ENCODE results near the gene FAM174B. TPM values are rescaled to one million over a fixed set of nuclear protein-coding genes. Genes with fewer than 3 reads are reported as not detected.

Gene FAM174B
- total and polyA plus RNA-seq, 3 donors from 2014 or later: 15.7 to 18.7 (median 18.6) TPM

DNA sequence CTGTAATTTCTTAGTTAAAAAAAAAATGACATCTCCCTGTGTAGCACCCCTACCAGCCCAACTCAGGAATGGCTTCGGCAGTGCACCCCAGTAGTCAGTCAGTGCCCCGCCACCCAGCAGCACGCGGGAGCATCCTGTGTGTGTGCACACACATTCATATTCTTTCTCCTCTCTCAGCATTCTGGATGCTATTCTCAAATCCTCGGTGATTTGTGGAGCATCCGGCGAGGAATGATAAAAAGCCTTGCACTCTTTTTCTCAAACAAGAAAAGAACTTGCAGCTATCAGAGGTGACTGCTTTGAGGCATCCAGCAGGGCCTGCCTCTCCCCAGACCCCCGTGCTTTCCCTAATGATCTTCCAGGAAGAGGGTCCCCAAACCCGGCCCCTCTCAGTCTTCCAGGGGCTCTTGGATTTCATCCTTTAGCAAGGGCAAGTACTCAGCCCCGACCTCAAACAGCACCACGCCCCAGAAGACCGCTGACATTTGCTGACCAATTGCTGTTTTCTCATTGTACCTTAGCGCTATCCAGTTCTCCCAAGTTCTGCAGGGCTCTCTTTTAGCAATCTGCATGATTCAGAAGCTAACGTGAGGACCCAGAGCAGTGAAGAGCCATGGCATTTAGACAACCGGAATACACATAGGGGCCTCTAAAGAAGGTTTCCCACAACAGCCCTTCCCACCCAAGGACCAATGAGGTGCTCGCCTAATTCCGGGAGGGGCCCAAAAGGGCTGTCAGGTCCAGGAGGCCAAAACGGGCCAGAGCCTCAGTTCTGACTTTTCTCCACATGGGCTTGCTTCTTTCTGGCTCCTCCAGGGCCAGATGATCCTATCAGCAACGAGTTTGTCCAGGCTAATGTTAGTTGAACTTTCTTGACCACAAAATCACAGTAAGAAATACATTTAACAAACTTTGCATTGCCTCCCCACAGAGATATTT lies 72.2 kb downstream of the FAM174B start:
- H3K27me3 ChIP-seq: no peaks in the 10 kb centered on the region
- 83 to 90% methylated on average over 19 of the region's 19 CpGs for WGBS, 2 donors
- H3K9me3 ChIP-seq: no peaks in the 10 kb centered on the region
- no peak overlapping the region for H3K4me3 ChIP-seq
- no peak for DNase-seq
- intact Hi-C loops (cut with DNase I; ENCODE audit: low total_unique reads): no loop called here
- no peaks in the 10 kb centered on the region for H3K4me1 ChIP-seq
- H3K27ac ChIP-seq: no peak overlapping the region
- H3K36me3 ChIP-seq (ENCODE audit: low read depth, missing control alignments): no peaks in the 10 kb centered on the region
- TF ChIP-seq CTCF (IDR thresholded peaks at IDR 0.05) (no peak), POLR2A (IDR thresholded peaks at IDR 0.05) (no peak)

DNA sequence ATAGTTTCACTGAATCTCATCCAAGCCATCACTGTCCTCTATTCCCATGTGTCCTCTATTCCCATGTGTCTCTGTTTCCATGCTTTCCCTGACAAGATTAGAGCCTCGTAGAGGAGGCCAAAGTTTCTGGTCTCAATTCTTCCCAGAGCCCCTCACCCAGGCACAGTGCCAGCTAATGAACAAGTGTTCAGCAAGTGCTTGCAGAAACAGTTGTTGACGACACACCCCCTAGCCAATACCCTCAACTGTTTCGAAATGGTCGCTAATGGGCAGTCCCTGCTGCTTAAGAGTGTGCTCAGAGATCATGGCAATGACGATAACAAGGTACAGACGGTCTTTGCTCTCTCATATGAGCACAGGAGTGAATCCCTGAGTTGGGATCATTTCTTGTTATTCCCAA lies 73.4 kb downstream of the FAM174B start:
- no peak overlapping the region for H3K27ac ChIP-seq
- no peaks in the 10 kb centered on the region for H3K36me3 ChIP-seq (ENCODE audit: low read depth, missing control alignments)
- 88 to 92% methylated on average over 6 of the region's 6 CpGs for WGBS, 2 donors
- no peak overlapping the region for H3K4me3 ChIP-seq
- DNase-seq: no peak
- H3K27me3 ChIP-seq: no peaks in the 10 kb centered on the region
- no peaks in the 10 kb centered on the region for H3K9me3 ChIP-seq
- intact Hi-C loops (cut with DNase I; ENCODE audit: low total_unique reads): no loop called here
- H3K4me1 ChIP-seq: no peaks in the 10 kb centered on the region
- no peak for TF ChIP-seq POLR2A (IDR thresholded peaks at IDR 0.05)
- no peak for TF ChIP-seq CTCF (IDR thresholded peaks at IDR 0.05)

GRCh38 chr15:92580933-92581445 lies 74.6 kb downstream of the FAM174B start:
- H3K9me3 ChIP-seq: no peaks in the 10 kb centered on the region
- TF ChIP-seq CTCF (IDR thresholded peaks at IDR 0.05) (no peak), POLR2A (IDR thresholded peaks at IDR 0.05) (no peak)
- H3K4me3 ChIP-seq: no peak overlapping the region
- H3K27ac ChIP-seq: no peak overlapping the region
- H3K36me3 ChIP-seq (ENCODE audit: low read depth, missing control alignments): no peaks in the 10 kb centered on the region
- H3K27me3 ChIP-seq: no peaks in the 10 kb centered on the region
- 93 to 95% methylated on average over 7 of the region's 7 CpGs for WGBS, 2 donors
- no peaks in the 10 kb centered on the region for H3K4me1 ChIP-seq
- DNase-seq: no peak
- intact Hi-C loops (cut with DNase I; ENCODE audit: low total_unique reads): no loop called here

DNA sequence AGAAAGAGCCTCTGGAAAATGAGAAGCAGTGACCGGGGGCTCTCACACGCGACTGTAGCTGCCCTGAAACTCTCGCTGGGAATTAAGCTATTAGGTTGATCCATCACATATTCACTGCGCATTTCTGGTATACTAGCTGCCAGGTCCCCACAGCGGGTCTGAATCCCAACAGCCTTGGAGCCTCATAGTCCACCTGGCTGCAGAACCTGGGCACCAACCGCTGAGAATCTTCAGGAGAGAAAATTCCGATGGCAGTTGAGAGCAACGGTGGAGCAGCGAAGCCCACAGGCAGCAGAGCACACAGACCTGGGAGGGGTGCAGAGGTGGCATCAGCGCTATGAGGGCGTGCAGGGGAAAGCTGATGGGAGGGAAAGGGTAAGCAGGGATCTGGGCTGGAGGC lies 75.1 kb downstream of the FAM174B start:
- intact Hi-C loops (cut with DNase I; ENCODE audit: low total_unique reads): no loop called here
- Histone ChIP-seq H3K27me3 (no peaks in the 10 kb centered on the region), H3K4me1 (no peaks in the 10 kb centered on the region), H3K36me3 (ENCODE audit: low read depth, missing control alignments) (no peaks in the 10 kb centered on the region), H3K4me3 (no peak overlapping the region), H3K9me3 (no peaks in the 10 kb centered on the region), H3K27ac (no peak overlapping the region)
- TF ChIP-seq CTCF (IDR thresholded peaks at IDR 0.05) (no peak), POLR2A (IDR thresholded peaks at IDR 0.05) (no peak)
- 93 to 94% methylated on average over 12 of the region's 12 CpGs for WGBS, 2 donors
- no peak for DNase-seq

All from testis (tissue), 3 donors.